Stimulated activated memory B cell treated with anti-CD40 and anti-IgM and Interleukin-4, amounts not matched to agents 10 μg/mL and 1 μg/mL and 100 μg/mL, for 72 hours (primary cell): ENCODE results near the gene PIK3AP1.
"Not testable (repeated sequence)": the region's sequence is repeated elsewhere in the genome, so short reads cannot be mapped to it uniquely, and the experiment has no call there.

ENCODE experiments used
- ATAC-seq: fragments of 150-1000 bp; cut with Tn5 transposase; 2 replicates; pipeline ENCODE4 v1.10.0; 2021
- H3K27ac Mint-ChIP-seq: one replicate; pipeline ENCODE4 v1.8.0; 2022; ENCODE audit warnings: mild to moderate bottlenecking, mixed read lengths
- H3K27me3 Mint-ChIP-seq: one replicate; pipeline ENCODE4 v1.8.0; 2022; ENCODE audit warnings: mixed read lengths
- H3K36me3 Mint-ChIP-seq: one replicate; pipeline ENCODE4 v1.8.0; 2022; ENCODE audit warnings: mixed read lengths
- H3K4me1 Mint-ChIP-seq: one replicate; pipeline ENCODE4 v1.8.0; 2022; ENCODE audit warnings: mixed read lengths
- H3K4me3 Mint-ChIP-seq: one replicate; pipeline ENCODE4 v1.8.0; 2022; ENCODE audit warnings: mild to moderate bottlenecking, moderate library complexity, mixed read lengths
- H3K9me3 Mint-ChIP-seq: one replicate; pipeline ENCODE4 v1.8.0; 2022; ENCODE audit warnings: mixed read lengths

PIK3AP1 gene

GRCh38 chr10:96693431-96693830, 26.9 kb downstream of the PIK3AP1 start:
- H3K27me3 Mint-ChIP-seq = no peaks in the 10 kb centered on the region
- peak overlapping the region; percentile 86 for H3K27ac Mint-ChIP-seq
- peaks cover 93% of the 10 kb centered on the region for H3K4me1 Mint-ChIP-seq
- peaks cover 34% of the 10 kb centered on the region for H3K36me3 Mint-ChIP-seq
- H3K4me3 Mint-ChIP-seq = no peak overlapping the region
- no peak for ATAC-seq
- no peaks in the 10 kb centered on the region for H3K9me3 Mint-ChIP-seq

DNA sequence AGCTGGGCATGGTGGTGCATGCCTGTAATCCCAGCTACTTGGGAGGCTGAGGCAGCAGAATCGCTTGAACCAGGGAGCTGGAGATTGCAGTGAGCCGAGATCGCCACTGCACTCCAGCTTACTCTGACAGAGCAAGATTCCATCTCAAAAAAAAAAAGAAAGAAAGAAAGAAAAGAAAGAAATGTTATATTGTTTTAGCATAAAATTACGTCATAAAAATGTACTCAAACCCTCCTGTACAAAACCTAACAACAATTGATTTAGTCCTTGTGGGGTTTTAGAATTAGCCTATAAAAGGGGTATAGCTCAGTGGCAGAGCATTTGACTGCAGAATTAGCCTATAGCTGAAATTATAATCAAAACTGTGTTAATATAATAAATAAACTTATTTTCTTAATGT, 27.9 kb downstream of the PIK3AP1 start:
- H3K9me3 Mint-ChIP-seq = no peaks in the 10 kb centered on the region
- no peaks in the 10 kb centered on the region for H3K27me3 Mint-ChIP-seq
- peaks cover 94% of the 10 kb centered on the region for H3K4me1 Mint-ChIP-seq
- peaks cover 37% of the 10 kb centered on the region for H3K36me3 Mint-ChIP-seq
- ATAC-seq = no peak
- H3K27ac Mint-ChIP-seq = peak overlapping the region; percentile 82
- no peak overlapping the region for H3K4me3 Mint-ChIP-seq

DNA sequence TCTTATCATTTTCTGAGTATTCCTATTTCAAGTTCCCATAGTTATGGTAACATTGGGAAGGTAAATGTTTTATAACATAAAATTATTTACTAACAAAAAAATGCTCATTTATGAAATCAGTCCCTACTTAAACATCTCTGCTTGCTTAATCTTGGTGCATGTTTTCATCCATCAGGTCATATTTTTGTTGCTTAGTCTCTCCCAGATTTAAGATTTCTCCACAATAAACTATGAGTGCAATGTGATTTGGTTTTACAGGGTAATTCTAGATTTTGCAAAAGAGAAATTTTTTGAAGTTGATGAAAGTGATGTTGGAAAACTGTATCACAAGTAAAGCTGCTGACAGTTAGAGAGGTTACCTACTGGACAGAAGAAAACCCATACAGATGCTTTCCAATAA, 28.6 kb downstream of the PIK3AP1 start:
- H3K27ac Mint-ChIP-seq = peak overlapping the region; percentile 82
- H3K4me3 Mint-ChIP-seq = no peak overlapping the region
- H3K9me3 Mint-ChIP-seq = no peaks in the 10 kb centered on the region
- H3K4me1 Mint-ChIP-seq = peaks cover 94% of the 10 kb centered on the region
- peaks cover 41% of the 10 kb centered on the region for H3K36me3 Mint-ChIP-seq
- ATAC-seq = no peak
- H3K27me3 Mint-ChIP-seq = no peaks in the 10 kb centered on the region

DNA sequence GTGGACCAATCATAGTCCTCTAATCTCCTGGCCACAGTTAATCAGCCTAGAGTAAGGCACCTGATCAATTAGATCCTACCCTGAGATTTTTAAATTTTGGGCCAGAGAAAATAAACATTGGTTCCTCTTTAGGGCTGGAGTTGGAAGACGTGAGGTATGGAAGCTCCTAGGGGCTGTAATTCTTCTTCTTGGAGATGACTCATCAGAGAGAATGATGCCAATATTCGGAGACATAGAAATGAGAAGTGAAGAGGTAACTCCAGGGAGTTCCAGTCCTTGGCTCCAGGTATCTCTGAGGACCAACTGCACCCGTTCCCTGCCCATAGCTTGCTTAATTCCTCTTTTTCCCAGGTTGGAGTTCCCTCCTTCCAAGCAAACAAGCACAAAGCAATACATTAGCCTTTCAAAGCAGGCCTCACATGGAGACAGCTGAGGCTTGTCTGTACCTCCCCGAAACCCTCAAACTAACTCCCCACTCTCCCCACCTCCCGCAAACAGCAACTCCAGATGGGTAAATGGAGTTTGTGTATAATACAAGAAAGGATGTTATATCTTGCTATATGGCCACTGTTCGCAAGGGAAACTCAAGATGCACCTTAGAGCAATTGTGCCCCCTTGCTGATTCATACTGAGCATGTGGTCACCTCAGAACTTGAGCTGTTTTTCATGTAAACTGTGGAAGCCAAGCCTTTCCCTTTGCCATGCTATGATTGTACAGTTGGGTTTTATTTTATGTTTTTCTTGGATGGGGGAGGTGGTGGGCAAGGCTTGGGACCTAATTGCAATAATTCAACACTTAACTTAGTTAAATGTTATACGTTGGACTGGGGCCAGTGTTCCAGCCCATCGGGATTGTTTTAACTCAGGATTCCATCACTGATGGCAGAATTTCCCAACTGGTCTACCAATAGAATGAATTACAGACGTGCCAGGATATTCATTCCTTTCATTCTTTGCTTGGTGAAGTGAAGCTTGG, 29.3 kb downstream of the PIK3AP1 start:
- peaks cover 94% of the 10 kb centered on the region for H3K4me1 Mint-ChIP-seq
- H3K27me3 Mint-ChIP-seq = no peaks in the 10 kb centered on the region
- H3K9me3 Mint-ChIP-seq = no peaks in the 10 kb centered on the region
- peak; percentile 70 for ATAC-seq
- peaks cover 45% of the 10 kb centered on the region for H3K36me3 Mint-ChIP-seq
- H3K4me3 Mint-ChIP-seq = peak overlapping the region; percentile 35
- peak overlapping the region; percentile 82 for H3K27ac Mint-ChIP-seq

- Mint-ChIP-seq H3K27me3 (no peaks in the 10 kb centered on the region), H3K27ac (peak overlapping the region; percentile 82), H3K4me3 (no peak overlapping the region), H3K36me3 (peaks cover 53% of the 10 kb centered on the region), H3K4me1 (peaks cover 98% of the 10 kb centered on the region), H3K9me3 (no peaks in the 10 kb centered on the region)
- no peak for ATAC-seq
Measured at GRCh38 chr10:96688789-96689188, 31.5 kb downstream of the PIK3AP1 start.

GRCh38 chr10:96687317-96688012, 32.8 kb downstream of the PIK3AP1 start:
- peak overlapping the region; percentile 82 for H3K27ac Mint-ChIP-seq
- H3K4me3 Mint-ChIP-seq = peak overlapping the region; percentile 44
- H3K36me3 Mint-ChIP-seq = peaks cover 47% of the 10 kb centered on the region
- no peak for ATAC-seq
- no peaks in the 10 kb centered on the region for H3K9me3 Mint-ChIP-seq
- H3K4me1 Mint-ChIP-seq = peaks cover 98% of the 10 kb centered on the region
- no peaks in the 10 kb centered on the region for H3K27me3 Mint-ChIP-seq

GRCh38 chr10:96686514-96686913, 33.8 kb downstream of the PIK3AP1 start:
- H3K27ac Mint-ChIP-seq = peak overlapping the region; percentile 82
- ATAC-seq = peak; percentile 74
- no peaks in the 10 kb centered on the region for H3K9me3 Mint-ChIP-seq
- peaks cover 52% of the 10 kb centered on the region for H3K36me3 Mint-ChIP-seq
- peaks cover 99% of the 10 kb centered on the region for H3K4me1 Mint-ChIP-seq
- peak overlapping the region; percentile 56 for H3K4me3 Mint-ChIP-seq
- H3K27me3 Mint-ChIP-seq = no peaks in the 10 kb centered on the region

DNA sequence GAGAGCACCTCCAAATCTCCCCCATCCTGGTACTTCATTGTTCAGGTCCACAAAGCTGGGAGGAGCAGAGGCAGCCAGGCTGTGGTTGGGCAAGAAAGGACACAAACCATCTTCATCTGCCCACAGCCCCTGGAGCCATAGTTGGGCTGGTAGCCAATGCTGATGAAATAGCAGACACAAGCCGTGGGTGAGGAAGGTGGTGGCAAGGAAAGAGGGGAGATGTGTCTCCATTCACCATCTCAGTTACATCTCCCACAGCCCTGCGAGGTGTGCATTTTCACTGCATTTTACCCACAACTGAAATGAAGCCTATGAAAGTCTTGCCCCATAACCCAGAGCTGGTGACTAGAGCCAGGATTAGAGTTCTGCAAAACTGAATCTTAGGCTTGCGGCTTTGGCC, 35.0 kb downstream of the PIK3AP1 start:
- H3K4me3 Mint-ChIP-seq = no peak overlapping the region
- peak overlapping the region; percentile 82 for H3K27ac Mint-ChIP-seq
- no peak for ATAC-seq
- H3K4me1 Mint-ChIP-seq = peaks cover 99% of the 10 kb centered on the region
- H3K27me3 Mint-ChIP-seq = no peaks in the 10 kb centered on the region
- no peaks in the 10 kb centered on the region for H3K9me3 Mint-ChIP-seq
- H3K36me3 Mint-ChIP-seq = peaks cover 52% of the 10 kb centered on the region

- no peak for ATAC-seq
- H3K27ac Mint-ChIP-seq = peak overlapping the region; percentile 82
- H3K4me1 Mint-ChIP-seq = peaks cover 99% of the 10 kb centered on the region
- H3K4me3 Mint-ChIP-seq = no peak overlapping the region
- H3K9me3 Mint-ChIP-seq = no peaks in the 10 kb centered on the region
- peaks cover 54% of the 10 kb centered on the region for H3K36me3 Mint-ChIP-seq
- H3K27me3 Mint-ChIP-seq = no peaks in the 10 kb centered on the region
Measured at GRCh38 chr10:96684826-96685225, 35.5 kb downstream of the PIK3AP1 start.

DNA sequence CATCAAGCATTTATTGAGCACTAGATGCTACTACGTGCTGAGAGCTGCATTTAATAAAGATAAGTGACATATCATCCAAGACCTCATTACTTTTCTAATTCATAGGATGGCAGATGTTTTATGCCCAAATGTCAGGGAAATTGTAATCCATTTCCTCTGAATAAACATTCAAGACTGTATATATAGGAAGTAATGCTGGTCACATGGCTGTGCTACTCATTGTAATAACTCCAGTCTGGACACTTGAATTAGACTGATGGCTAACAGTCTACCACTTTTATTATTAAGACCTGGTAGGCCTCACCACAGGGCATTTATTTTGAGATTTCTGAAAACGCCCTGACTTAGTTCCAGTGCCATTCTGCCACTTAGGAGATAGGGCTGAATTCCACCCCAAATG, 36.6 kb downstream of the PIK3AP1 start:
- Mint-ChIP-seq H3K27ac (peak overlapping the region; percentile 82), H3K27me3 (no peaks in the 10 kb centered on the region), H3K4me1 (peaks cover 97% of the 10 kb centered on the region), H3K4me3 (no peak overlapping the region), H3K9me3 (no peaks in the 10 kb centered on the region), H3K36me3 (peaks cover 52% of the 10 kb centered on the region)
- no peak for ATAC-seq

DNA sequence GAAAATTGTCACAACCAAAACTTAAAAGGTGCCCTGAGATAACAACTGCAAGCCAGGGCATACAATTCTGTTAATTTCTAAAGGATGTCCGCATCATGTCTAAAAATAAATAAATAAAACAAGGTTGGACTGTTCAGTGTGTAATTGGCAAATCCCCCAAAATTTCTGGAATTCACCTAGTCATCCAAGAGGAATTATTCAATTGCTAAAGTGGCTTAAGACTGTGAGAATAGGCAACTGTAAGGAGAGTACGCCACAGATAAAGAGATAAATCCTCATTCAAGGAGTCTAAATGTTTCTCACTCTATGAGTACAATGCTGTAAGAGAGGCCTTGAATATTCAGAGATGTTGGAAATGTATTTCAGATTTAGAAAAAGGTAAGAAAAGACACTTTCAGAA, 37.2 kb downstream of the PIK3AP1 start:
- ATAC-seq = no peak
- H3K27ac Mint-ChIP-seq = peak overlapping the region; percentile 82
- H3K4me3 Mint-ChIP-seq = no peak overlapping the region
- H3K27me3 Mint-ChIP-seq = no peaks in the 10 kb centered on the region
- no peaks in the 10 kb centered on the region for H3K9me3 Mint-ChIP-seq
- H3K4me1 Mint-ChIP-seq = peaks cover 96% of the 10 kb centered on the region
- H3K36me3 Mint-ChIP-seq = peaks cover 56% of the 10 kb centered on the region

- Mint-ChIP-seq H3K27me3 (no peaks in the 10 kb centered on the region), H3K9me3 (no peaks in the 10 kb centered on the region), H3K27ac (peak overlapping the region; percentile 82), H3K4me1 (peaks cover 94% of the 10 kb centered on the region), H3K36me3 (peaks cover 55% of the 10 kb centered on the region), H3K4me3 (peak overlapping the region; percentile 47)
- no peak for ATAC-seq
Measured at GRCh38 chr10:96681524-96681923, 38.8 kb downstream of the PIK3AP1 start.

GRCh38 chr10:96680463-96680862, 39.9 kb downstream of the PIK3AP1 start:
- Mint-ChIP-seq H3K36me3 (peaks cover 54% of the 10 kb centered on the region), H3K4me1 (peaks cover 92% of the 10 kb centered on the region), H3K27ac (peak overlapping the region; percentile 82)
- not testable (repeated sequence) for H3K27me3 Mint-ChIP-seq, H3K4me3 Mint-ChIP-seq, ATAC-seq, H3K9me3 Mint-ChIP-seq

- Mint-ChIP-seq H3K36me3 (peaks cover 45% of the 10 kb centered on the region), H3K27me3 (no peaks in the 10 kb centered on the region), H3K4me1 (peaks cover 90% of the 10 kb centered on the region), H3K4me3 (peak overlapping the region; percentile 12), H3K27ac (peak overlapping the region; percentile 82), H3K9me3 (no peaks in the 10 kb centered on the region)
- ATAC-seq = peak; percentile 40
Measured at GRCh38 chr10:96678725-96679124, 41.6 kb downstream of the PIK3AP1 start.

- Mint-ChIP-seq H3K27ac (peak overlapping the region; percentile 91), H3K36me3 (peaks cover 51% of the 10 kb centered on the region), H3K9me3 (no peaks in the 10 kb centered on the region), H3K27me3 (no peaks in the 10 kb centered on the region), H3K4me1 (peaks cover 89% of the 10 kb centered on the region), H3K4me3 (peak overlapping the region; percentile 16)
- ATAC-seq = no peak
Measured at GRCh38 chr10:96676272-96677112, 43.8 kb downstream of the PIK3AP1 start.
